ENCODE measurements around the gene ARHGEF1. TPM values are rescaled to one million over a fixed set of nuclear protein-coding genes. Genes with fewer than 3 reads are reported as not detected.

Gene ARHGEF1
- total and polyA plus RNA-seq, 11 donors: 22.8 to 89.2 (median 28.0) TPM

DNA sequence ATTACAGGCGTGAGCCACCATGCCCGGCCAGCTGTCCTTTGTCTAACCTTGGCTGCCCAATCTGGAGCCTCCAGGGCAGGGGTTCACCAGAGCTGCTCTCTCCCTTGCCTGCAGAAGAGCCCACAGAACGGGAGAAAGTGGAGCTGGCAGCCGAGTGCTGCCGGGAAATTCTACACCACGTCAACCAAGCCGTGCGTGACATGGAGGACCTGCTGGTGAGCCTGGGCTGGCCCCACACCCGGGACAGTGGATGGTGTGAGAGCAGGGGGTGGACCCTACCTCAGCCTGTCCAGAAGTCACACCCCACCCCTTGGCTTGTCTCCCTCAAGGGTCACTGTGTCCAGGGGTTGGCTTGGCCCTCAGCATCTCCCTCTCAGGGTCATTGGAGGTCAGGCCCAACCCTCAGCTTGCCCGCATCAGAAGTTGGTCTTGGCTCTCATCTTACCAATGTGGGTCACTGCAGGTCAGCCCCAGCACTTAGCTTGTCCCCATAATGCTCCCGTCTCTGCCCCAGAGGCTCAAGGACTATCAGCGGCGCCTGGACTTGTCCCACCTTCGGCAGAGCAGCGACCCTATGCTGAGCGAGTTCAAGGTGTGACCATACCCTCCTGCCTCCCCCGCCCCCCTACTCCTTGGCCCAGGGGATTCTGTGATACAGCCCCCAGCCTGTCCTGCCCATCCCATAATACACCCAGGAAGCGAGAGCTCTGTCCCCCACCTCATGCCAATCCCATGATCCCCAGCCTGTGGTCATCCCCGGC, 20.4 kb downstream of the ARHGEF1 start:
- intact Hi-C loops (cut with DNase I): no loop called here
- TF ChIP-seq, protein P1, sequence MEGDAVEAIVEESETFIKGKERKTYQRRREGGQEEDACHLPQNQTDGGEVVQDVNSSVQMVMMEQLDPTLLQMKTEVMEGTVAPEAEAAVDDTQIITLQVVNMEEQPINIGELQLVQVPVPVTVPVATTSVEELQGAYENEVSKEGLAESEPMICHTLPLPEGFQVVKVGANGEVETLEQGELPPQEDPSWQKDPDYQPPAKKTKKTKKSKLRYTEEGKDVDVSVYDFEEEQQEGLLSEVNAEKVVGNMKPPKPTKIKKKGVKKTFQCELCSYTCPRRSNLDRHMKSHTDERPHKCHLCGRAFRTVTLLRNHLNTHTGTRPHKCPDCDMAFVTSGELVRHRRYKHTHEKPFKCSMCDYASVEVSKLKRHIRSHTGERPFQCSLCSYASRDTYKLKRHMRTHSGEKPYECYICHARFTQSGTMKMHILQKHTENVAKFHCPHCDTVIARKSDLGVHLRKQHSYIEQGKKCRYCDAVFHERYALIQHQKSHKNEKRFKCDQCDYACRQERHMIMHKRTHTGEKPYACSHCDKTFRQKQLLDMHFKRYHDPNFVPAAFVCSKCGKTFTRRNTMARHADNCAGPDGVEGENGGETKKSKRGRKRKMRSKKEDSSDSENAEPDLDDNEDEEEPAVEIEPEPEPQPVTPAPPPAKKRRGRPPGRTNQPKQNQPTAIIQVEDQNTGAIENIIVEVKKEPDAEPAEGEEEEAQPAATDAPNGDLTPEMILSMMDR (IDR thresholded peaks at IDR 0.05): no peak
- no peak for TF ChIP-seq POLR2A (IDR thresholded peaks at IDR 0.05)
- no peaks in the 10 kb centered on the region for H3K27me3 ChIP-seq
- no peak for DNase-seq
- H3K4me3 ChIP-seq: no peak overlapping the region
- no peaks in the 10 kb centered on the region for H3K9me3 ChIP-seq
- WGBS, 4 donors: 91 to 95% (median 93%) methylated on average over 14 to 19 of the region's 19 CpGs
- H3K4me1 ChIP-seq: no peaks in the 10 kb centered on the region
- ATAC-seq: no peak
- peaks cover 5 to 93% (median 87%) of the 10 kb centered on the region in 9 donors for H3K36me3 ChIP-seq
- H3K27ac ChIP-seq: no peak overlapping the region

DNA sequence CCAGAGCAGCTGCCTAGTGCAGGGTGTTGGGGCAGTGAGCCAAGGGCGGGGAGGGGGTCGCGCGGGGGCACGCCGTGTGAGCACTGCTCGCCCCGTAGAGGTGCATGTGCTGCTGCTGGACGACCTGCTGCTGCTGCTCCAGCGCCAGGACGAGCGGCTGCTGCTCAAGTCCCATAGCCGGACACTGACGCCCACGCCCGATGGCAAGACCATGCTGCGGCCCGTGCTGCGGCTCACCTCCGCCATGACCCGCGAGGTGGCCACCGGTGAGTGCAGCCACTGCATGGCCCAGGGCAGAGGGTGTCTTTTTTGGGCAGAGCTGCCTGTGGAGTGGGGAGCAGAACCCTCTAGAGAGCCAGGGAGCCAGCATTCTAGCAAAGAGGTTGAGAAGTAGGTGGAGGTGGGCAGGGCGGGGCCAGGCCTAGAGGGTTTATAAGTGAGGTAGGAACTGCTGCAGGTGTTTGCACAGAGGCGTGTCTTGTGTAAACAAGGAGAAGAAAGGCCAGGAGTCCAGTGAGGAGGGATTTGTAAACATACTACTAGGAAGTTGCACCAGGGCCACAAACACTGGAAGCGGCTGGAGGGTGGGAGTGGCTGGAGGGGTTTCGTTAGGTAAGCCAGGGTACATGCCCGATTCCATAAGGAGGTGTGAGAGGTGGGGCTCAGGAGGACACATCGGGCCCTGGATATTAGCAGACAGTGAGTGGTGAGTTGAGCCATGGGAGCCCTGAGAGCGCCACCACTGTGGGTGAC, 21.3 kb downstream of the ARHGEF1 start:
- Histone ChIP-seq H3K36me3 (peaks cover 5 to 84% (median 78%) of the 10 kb centered on the region in 9 donors), H3K27ac (no peak overlapping the region), H3K9me3 (no peaks in the 10 kb centered on the region), H3K4me1 (no peaks in the 10 kb centered on the region), H3K4me3 (no peak overlapping the region), H3K27me3 (peaks cover 0 to 3% (median 0%) of the 10 kb centered on the region in 9 donors)
- no peak for TF ChIP-seq POLR2A (IDR thresholded peaks at IDR 0.05)
- TF ChIP-seq, protein P1 (IDR thresholded peaks at IDR 0.05): no peak
- DNase-seq (no peak), ATAC-seq (no peak)
- 80 to 93% (median 91%) methylated on average over 7 to 30 of the region's 30 CpGs for WGBS, 4 donors
- intact Hi-C loops (cut with DNase I): no loop called here

DNA sequence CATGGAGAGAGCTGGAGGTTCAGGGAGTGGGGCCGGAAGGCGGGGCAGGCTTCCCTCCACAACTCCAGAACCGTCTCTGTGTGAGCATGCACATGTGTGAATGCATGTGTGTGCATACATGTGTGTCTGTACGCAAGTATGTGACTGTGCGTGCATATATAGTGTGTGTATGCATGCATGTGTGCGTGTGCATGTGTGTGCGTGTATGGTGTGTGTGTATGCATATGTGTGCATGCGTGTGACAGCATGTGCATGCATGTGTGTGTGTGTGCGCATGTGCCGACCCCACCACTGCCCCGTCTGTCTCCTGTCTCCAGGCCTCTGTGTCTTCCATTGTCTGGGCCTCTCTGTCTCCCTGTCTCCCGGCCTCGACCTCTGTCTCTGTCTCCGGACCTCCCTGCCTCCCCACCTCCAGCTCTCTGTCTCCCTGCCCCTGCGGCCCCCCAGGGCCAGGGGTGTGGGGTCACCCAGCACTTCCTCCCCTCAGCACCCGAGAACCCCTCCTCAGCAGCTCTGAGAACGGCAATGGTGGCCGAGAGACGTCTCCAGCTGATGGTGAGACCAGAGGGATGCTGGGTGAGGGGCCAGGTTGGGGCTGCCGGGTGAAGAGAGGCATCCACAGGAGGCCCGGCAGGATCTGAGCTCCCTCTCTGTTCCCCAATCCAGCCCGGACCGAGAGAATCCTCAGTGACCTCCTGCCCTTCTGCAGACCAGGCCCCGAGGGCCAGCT, 22.5 kb downstream of the ARHGEF1 start:
- Histone ChIP-seq H3K36me3 (peaks cover 5 to 72% (median 66%) of the 10 kb centered on the region in 9 donors), H3K9me3 (no peaks in the 10 kb centered on the region), H3K4me3 (no peak overlapping the region), H3K27me3 (peaks cover 0 to 11% (median 0%) of the 10 kb centered on the region in 9 donors), H3K4me1 (no peaks in the 10 kb centered on the region), H3K27ac (no peak overlapping the region)
- ATAC-seq (peak in 1 of 4 donors; percentile 9), DNase-seq (no peak)
- TF ChIP-seq, protein P1 (IDR thresholded peaks at IDR 0.05): no peak
- TF ChIP-seq POLR2A (IDR thresholded peaks at IDR 0.05): no peak
- WGBS, 4 donors: 87 to 93% (median 90%) methylated on average over 23 to 24 of the region's 24 CpGs
- intact Hi-C loops (cut with DNase I): no loop called here

DNA sequence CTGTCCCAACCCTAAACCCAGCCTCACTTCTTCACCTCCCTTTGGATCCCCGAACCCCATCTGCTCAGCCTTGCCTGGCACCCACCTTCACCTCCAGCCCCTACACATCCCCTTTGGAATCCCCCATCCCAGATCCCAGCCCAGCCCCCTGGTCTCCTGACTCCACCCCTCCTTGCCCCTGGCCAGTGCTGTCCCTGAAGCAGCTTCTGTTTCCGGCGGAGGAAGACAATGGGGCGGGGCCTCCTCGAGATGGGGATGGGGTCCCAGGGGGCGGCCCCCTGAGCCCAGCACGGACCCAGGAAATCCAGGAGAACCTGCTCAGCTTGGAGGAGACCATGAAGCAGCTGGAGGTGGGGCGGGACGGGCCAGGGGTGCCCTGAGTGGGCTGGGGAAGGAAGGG, 23.3 kb downstream of the ARHGEF1 start:
- WGBS, 4 donors: 74 to 78% (median 76%) methylated on average over 6 to 9 of the region's 9 CpGs
- intact Hi-C loops (cut with DNase I): no loop called here
- Histone ChIP-seq H3K4me3 (no peak overlapping the region), H3K36me3 (peaks cover 5 to 64% (median 58%) of the 10 kb centered on the region in 9 donors), H3K27ac (no peak overlapping the region), H3K4me1 (no peaks in the 10 kb centered on the region), H3K27me3 (peaks cover 0 to 19% (median 3%) of the 10 kb centered on the region in 9 donors), H3K9me3 (no peaks in the 10 kb centered on the region)
- no peak for TF ChIP-seq POLR2A (IDR thresholded peaks at IDR 0.05)
- TF ChIP-seq, protein P1 (IDR thresholded peaks at IDR 0.05): no peak
- ATAC-seq (no peak), DNase-seq (no peak)

Measured in heart left ventricle (tissue), 16 donors.